GM21390 (cell line): ENCODE measurements around the gene TBC1D4.

Source experiments
- ATAC-seq: cut with Tn5 transposase; IDR thresholded peaks from one replicate; pipeline ENCODE4 v1.9.1; 2021; ENCODE audit not compliant: unreplicated experiment

The TBC1D4 gene

DNA sequence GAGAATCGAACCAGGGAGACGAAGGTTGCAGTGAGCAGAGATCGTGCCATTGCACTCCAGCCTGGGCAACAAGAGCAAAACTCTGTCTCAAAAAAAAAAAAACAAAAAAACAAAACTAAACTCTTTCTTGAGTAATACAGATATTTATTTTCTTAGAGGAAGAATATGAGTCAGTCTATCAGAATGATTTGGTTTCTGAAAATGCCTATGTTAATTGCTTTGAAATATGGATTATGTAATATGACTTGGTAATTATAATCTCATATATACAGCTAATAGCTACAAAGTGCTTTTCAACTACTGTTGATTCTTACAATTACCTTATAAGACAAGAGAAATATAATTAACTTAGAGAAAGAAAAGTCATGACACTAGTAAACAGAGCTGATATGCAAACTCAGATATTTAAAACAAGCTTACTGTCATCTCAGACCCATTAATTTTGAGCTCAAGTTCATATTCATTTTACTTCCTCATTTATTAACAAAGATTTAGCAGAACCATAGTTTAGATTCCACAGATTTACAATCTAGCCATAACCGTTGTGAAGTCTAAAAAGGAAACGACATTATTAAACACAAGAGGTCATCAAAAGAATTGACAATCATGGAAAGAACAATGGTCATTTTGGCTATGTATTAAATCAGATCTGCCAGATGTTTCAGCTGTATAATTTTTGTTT lies 88.0 kb downstream of the TBC1D4 start:
- no peak for ATAC-seq

DNA sequence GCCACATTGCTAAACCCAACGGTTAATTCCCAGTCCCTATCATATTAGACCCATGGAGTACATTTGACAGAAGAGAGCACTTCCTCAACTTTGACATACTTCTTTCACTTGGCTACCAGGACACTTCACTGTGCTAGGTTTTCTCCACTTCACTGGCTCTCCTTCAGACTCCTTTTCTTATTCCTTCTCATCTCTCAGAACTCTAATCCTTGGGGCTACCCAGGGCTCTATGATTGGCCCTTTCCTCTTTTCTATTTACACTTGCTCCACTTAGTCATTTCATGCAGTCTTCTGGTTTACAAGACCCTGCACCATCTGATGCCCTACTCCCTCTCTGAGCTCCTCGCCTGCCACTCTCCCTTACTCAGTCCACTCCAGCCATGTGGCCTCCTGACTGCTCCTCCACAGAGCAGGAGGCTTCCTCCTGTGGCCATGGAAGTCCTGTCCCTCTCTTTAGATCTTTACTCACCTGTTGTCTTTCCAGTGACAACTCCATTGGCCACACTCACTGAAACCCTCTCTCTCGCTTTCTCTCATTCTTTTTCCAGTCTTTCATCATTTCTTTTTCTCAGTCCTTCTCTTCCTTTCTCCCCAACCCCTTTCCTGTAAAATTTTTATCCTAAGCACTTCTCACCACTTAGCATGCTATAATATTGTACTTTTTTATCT lies 90.4 kb downstream of the TBC1D4 start:
- peak; percentile 40 for ATAC-seq

DNA sequence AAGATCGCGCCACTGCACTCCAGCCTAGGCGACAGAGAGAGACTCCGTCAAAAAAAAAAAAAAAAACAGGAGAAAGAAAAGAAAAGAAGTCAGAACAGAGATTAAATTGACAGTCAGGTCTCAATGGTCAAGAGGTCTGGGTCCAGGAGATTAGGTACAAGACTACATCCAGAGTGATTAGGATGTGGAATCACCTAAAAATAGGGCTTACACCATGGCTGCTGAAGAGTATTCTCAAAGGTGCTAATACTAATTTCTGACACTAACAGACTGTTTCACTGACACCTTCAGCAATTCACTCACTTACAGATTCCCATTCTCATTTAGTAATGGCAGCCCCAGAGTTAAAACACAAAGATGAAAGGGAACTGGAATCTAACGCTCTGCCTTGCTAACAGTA lies 91.7 kb downstream of the TBC1D4 start:
- ATAC-seq, result no peak

DNA sequence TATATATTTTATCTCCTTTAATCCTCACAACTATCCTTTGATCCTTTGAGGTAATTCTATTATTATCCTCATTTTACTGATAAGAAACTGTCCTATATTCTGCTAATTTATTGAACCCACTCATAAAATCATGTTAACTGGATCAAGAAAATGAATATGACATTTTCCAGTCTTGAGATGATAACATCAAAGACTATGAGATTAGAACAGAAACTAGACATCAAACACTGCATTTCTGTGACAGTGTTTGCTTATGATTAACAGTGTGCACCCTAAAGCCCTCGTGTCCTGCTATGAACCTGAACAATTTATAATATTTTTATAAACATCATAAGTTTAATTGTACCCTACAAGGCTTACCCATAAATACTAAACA lies 96.3 kb downstream of the TBC1D4 start:
- no peak for ATAC-seq

DNA sequence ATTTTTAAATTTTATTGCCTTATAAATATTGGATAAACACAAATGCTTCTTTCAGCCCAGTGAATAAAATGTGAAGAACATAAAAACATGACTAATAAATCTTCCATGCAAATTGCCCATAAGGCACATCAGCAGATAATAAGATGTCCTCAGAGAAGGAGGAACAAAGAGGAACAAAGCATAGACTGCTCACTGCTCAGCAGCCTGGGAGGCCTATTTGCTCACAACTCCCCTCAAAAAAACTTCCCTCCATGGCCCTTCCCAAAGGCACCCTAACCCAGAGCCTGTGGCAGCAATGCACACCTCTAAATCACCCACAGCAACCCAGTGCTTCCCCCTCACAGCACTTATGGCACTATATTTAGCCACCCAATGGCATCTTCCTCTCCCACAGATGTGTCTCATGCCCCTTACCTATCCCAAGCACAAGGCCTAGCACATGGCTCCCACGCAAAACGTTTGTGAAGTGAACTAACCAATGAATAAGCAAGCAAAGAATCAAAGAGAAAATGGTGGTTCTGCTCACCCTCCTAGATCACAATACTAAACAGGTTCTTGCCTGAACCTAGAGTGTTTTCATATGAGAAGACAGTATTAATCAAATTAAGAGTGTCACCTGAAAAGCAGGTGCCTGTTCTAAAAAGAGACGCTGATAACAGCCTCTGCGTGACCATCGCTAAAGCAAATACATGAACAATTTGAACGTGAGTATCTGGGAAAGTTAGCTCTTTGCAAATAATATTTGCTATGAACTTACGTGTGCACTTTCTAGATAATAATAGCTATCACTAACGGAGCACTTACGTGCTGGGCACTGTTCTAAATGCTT lies 96.9 kb downstream of the TBC1D4 start:
- ATAC-seq, result no peak

DNA sequence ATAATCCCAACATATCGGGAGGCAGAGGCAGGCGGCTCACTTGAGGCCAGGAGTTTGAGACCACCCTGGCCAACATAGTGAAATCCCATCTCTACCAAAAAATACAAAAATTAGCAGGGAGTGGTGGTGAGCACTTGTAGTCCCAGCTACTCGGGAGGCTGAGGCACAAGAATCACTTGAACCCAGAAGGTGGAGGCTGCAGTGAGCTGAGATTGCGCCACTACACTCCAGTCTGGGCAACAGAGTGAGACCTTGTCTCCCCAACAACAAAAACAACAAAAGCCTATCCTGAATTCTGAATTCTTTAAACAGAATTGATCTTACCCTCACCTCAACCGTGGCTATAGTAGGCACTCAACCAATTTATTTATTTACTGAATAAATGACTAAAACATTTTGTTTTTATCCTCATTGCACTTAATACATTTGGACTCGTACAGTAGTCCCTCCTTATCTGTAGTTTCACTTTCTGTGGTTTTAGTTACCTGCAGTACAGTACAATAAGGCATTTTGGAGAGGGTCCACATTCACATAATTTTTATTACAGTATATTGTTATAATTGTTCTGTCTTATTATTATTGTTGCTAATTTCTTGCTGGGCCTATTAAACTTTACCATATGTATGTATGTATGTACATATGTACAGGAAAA lies 98.8 kb downstream of the TBC1D4 start:
- no peak for ATAC-seq

DNA sequence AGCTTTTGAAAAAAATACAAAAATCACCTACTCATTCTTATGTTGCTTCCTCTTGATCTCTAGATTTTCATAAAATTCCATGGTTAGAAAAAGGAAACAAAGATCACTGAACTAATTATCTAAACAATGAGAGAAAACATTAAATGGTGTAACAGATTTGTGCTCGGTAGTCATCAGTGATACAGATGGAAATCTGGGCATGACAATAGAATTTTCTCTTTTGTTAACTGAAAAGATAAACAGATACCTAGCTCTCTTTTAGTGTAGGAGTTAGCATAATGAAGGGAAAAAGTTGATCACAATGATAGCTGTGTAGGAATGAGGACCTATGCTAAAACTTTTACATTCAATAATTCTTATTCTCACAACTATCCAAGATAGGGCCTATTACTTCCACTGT lies 103.7 kb downstream of the TBC1D4 start:
- ATAC-seq, result no peak

DNA sequence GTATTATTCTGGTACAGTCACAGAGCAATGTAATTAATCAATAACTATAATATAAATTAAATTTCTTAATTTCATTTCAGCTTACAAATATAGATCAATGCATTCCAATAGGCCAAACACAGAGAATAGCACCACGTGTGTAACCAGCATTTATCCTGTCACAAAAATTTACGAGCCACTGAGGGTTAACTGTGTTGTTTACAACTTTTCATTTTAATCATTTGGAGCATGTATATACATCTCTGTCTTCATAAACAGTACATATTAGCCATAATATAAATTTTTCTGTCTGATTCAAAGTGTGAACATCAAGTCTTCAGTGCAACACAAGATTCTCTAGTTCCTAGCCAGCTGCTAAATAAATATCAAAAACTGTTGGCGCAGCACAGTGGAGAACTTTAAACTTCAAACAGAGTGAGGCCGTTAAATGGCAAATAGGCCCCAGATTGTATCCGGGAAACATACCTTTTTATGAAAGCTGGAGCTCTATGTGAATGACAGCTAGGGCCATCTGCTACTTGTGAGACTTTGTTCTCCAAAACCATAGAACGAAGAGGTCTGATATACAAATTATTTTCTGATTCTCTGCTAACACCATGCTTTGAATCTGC lies 105.1 kb downstream of the TBC1D4 start:
- no peak for ATAC-seq

DNA sequence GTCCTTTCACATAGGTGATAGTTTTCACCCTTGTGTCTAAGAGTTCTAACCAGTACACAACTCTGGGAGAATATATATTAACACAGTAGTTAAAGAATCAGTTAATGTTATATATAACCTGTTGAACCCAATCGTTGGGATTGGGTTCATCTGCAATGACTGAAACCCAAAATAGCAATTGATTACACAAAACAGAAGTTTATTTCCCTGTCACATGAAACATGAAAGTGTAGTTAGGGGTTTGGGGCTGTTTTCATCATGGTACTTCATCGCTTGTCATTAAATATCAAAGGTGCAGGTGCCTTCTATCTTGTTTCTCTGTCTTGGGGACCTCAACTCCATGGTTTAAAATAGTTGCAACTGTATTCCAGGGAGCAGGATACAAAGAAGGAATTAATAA lies 106.6 kb downstream of the TBC1D4 start:
- ATAC-seq, result no peak

DNA sequence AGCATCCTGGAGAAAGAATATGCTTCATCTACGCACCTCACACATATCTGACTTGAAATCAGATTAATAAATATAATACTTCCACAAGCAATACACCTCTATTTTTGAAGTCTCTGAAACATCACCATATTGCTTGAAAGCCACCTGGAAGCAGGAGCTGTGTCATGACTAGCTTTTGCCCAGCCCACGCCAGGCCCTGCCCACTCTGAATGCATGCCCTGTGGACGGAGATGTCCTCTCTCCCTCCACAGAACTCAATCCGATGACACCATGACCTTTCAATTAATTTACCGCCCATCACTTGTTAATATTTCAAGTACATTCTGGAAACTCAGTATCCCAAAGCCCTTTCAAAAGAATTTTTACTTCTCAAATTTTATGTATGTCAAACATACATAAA lies 108.0 kb downstream of the TBC1D4 start:
- no peak for ATAC-seq

DNA sequence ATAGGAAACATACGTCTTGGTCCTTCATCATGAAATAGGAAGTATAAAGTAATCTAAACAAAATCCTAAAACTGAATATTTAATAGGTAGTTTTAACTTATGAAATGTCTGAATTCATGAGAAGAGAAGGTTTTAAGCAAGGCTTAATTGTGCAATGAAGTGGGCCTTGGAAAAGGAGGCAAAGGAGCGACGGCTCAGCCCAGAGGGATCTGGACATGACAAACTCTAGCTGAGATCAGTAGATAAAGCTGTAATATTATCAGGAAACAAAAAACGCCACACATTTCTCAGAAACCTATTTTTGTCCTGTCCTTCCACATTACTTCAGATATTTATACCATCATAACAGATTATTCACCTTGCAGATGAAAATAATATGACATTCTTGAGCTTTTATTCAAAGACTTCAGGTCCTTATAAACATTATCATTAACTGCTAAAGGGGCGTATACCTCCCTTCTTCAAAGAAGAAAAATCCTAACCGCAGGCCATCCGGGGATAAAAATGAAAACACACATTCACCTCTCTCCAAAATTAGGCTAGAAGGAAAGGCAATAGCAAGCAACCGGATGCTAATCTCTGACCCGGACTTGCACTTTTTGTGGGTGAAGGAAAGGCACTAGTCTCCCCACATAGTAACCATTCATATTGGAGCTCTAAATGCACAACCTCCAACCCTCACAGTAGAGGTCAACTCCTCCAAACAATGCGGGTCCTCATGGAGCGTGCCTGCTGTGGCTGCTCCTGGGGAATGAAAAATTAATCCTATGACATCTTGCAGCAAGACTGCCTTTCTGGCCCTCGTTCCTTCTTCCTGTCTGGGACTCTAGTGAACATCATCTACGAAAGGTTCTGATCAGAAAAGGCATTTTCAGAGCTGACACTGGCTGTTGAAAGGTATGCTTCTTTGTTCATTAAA lies 108.8 kb downstream of the TBC1D4 start:
- no peak for ATAC-seq

DNA sequence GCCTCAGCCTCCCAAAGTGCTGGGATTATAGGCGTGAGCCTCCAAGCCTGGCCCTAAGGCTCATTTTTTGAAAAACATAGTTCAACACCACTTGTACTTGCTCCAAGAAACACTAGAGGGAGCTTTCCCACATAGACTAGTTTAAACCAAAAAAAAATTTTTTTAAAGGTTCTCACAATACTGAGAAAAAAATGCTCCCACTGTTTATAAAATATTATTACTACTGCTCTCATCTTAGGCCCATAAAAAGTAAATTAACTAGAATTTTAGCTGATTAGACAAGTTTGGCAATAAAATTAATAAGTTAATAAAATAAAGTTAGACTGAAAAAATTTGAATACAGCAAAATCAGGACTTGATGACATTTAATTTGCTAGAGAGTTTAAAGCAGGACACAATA lies 109.5 kb downstream of the TBC1D4 start:
- ATAC-seq, result peak; percentile 70

DNA sequence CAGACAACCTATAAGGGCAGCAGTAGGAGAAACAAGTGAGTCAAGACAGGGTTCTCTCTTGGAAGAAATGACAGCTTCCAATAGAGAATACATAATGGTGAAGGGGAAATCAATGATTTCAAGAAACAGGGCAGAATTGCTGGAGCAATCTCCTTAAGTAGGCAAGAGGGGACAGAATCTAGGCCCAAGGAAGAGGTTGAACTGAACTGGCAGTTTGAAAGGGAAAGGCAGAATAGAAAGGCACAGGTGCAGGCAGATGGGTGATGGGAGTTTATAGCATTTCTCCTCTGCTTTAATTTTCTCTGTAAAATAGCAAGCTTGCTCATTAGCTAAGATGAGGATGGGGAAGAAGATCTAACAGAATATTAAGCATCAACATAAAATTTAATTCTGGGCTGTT lies 110.8 kb downstream of the TBC1D4 start:
- ATAC-seq, result no peak

DNA sequence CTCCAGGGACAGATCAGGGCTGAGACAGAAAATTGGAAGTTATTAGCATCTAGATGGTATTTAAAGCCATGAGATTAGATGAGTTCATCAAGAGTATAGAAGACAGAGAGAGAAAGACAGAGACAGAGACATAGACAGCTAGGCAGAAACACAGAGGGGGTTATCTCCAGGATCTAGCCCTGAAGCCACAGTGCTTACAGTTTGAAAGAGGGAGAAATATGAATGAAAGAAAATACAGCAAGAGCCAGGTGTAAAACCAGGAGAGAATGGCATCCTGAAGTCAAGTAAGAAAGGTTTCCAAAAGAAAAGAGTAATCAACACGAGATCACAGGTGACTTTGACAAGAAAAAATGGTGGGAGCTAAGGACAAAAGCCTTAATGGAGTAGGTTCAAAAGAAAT lies 111.2 kb downstream of the TBC1D4 start:
- ATAC-seq, result no peak

DNA sequence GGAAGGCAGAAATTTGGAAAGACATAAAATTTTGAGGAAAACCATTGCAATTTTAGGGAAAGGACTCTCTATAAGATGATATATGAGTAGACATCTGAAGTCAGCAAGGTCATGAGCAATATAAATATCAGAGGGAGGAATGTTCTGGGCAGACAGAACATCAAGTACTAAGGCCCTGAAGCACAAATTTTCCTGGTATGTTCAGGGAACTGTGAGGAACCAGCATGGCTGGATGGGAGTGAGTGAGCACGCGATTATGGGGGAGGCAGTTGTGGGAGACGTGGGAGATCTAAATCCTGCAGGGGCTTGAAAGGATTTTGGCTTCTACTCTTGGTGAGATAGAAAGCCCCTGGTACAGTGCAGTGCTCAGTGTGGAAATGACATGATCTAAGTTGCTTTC lies 112.0 kb downstream of the TBC1D4 start:
- ATAC-seq, result no peak

DNA sequence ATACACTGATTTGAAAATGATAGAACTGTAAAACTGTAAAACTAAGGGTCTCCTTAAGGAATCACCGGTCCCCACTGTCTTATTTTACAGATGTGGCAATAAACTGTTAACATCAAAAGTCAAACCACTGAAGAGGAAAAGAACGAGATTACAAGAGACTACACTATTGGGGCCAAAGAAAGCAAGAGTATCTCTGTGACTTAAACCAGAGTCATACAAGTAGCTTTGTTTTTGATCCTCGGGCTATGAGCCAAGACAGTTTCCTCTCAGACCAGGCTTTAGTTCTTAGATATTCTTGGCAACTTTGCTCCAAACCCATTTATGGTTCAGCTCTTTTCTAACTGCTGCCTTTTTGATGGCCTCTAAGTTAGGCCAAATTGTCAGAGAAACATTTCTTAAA lies 113.8 kb downstream of the TBC1D4 start:
- no peak for ATAC-seq

DNA sequence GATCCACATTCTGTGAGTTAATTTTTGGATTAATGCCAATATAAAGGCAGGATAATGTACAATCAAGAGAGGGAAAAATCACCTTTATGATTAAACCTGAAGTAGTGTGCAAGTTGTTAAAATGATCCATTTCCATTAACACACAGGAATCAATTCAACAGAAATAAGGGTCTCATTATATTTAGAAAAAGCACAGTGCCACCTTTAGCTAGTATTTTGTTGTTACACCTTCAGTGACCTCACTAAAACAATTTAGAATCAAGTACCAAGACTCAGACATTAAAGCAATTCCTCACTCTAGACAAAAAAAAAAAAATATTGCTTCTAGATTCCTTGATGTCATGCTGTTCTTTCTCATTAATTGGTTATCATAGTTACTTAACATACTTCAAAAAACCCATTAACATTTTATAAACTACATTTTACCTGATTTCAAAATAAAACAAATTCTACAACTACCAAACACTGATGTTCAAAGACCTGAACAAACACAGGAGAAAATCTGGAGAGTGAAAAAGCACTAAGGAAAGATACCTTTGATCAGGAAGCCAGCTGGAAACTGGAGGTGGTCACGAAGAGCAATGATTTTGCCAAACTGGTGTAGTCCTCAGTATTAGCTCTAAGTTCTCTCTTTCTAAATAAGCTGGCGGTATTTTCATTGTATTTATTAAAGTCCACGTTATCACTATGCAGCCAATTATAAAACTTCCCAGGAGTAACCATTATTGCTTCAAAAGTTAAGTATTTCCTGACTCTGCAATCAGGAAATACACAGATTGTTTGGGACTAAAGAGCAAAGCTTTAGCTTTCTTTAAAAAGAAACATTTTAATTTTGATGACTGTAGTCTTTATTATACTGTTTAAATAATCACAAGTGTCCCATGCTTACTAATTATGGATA lies 115.3 kb downstream of the TBC1D4 start:
- no peak for ATAC-seq

DNA sequence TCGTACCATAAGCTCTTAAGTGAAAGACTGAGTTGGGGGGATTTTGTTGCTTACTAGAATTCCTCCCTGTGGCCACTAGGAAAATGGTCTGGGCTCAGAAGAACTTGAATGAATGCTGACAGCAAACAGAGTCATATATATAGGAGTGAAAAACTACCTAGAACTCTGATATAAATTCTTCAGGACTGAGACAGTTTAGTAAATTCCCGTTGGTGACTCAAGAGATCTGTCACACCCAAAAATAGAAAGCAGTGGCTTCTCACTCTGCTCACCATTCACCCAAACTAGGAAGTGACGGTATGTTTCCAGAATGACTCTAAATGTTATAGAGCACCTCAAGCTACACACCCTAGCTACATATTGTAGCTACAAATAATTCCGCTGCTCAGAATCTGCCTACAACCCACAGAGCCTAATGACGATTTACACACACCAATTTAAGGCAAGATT lies 116.2 kb downstream of the TBC1D4 start:
- ATAC-seq, result peak; percentile 93

DNA sequence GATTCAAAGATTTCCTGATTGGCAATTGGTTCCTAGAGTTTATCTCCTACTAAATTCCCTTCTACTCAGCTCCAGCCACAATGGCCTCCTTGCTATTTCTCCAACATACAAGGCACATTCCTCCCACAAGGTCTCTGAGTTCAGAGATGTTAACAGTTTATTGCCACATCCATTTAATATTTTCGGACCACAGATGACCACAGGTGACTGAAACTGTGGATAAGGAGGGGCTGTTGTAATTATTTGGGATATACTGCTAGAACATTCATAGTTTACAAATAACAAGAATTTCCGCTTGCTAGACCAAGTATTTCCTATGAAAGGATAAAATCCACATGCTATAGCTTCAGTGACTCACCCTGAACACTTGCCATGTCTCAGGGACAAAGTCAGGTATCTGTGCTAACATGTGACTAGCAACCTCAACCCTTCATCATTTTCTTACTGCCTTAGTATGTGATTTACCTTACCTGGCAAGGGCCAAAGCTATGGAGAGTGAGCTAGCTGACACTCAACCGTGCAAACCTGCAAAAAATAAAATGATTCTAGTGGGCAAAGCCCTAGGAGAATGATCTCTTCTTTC lies 117.7 kb downstream of the TBC1D4 start:
- ATAC-seq, result no peak
